ENCODE measurements around the gene PAK5. TPM values are rescaled to one million over a fixed set of nuclear protein-coding genes. Genes with fewer than 3 reads are reported as not detected.

PAK5 gene
- total RNA-seq, 1 experiment from 2014 or later = not detected

GRCh38 chr20:9615118-9615517, 223.8 kb downstream of the PAK5 start:
- H3K36me3 ChIP-seq (ENCODE audit: control insufficient read depth, insufficient read depth, low read length) = no peaks in the 10 kb centered on the region
- DNase-seq (ENCODE audit: low read depth, low spot score) (no peak), ATAC-seq (no peak)
- POLR2A ChIA-PET = no interaction called here
- BruUV-seq (replicated peaks) = no TSS peak
- 0 out of 2 replicates have a peak, but pooled peaks cover 2% of the 10 kb centered on the region for H3K4me1 ChIP-seq (ENCODE audit: control insufficient read depth, insufficient read depth, low read length)
- intact Hi-C loops (cut with micrococcal nuclease; ENCODE audit: unreplicated experiment) = loop anchor here (5.0 to 10.0 kb wide), 2 partner anchors 1660 to 1927 kb away; no protein-coding TSS in a partner anchor
- no peak overlapping the region for H3K4me3 ChIP-seq (ENCODE audit: low read depth in 2 of 2, low read length in 2 of 2)
- in situ Hi-C loops (cut with HindIII; ENCODE audit: low pct_unique_long_range_greater_than_20kb, low sequenced_read_pairs) = no loop called here
- no peak overlapping the region for H3K27ac ChIP-seq (ENCODE audit: low read length)
- no peaks in the 10 kb centered on the region for H3K9me3 ChIP-seq (ENCODE audit: control insufficient read depth, insufficient read depth, low read depth, low read length)
- no peaks in the 10 kb centered on the region for H3K27me3 ChIP-seq (ENCODE audit: control insufficient read depth, insufficient read depth, low read length)
- TF ChIP-seq, protein P1, sequence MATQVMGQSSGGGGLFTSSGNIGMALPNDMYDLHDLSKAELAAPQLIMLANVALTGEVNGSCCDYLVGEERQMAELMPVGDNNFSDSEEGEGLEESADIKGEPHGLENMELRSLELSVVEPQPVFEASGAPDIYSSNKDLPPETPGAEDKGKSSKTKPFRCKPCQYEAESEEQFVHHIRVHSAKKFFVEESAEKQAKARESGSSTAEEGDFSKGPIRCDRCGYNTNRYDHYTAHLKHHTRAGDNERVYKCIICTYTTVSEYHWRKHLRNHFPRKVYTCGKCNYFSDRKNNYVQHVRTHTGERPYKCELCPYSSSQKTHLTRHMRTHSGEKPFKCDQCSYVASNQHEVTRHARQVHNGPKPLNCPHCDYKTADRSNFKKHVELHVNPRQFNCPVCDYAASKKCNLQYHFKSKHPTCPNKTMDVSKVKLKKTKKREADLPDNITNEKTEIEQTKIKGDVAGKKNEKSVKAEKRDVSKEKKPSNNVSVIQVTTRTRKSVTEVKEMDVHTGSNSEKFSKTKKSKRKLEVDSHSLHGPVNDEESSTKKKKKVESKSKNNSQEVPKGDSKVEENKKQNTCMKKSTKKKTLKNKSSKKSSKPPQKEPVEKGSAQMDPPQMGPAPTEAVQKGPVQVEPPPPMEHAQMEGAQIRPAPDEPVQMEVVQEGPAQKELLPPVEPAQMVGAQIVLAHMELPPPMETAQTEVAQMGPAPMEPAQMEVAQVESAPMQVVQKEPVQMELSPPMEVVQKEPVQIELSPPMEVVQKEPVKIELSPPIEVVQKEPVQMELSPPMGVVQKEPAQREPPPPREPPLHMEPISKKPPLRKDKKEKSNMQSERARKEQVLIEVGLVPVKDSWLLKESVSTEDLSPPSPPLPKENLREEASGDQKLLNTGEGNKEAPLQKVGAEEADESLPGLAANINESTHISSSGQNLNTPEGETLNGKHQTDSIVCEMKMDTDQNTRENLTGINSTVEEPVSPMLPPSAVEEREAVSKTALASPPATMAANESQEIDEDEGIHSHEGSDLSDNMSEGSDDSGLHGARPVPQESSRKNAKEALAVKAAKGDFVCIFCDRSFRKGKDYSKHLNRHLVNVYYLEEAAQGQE (IDR thresholded peaks at IDR 0.05; ENCODE audit: insufficient read depth in 1 of 2, low read depth in 2 of 2, low read length in 1 of 2) = no peak
- TF ChIP-seq SIN3A (IDR thresholded peaks at IDR 0.05; ENCODE audit: borderline replicate concordance, insufficient read depth, low read depth, low read length) (no peak), POLR2AphosphoS5 (IDR thresholded peaks at IDR 0.05; ENCODE audit: low read depth, low read length) (no peak), CTCF (IDR thresholded peaks at IDR 0.05) (no peak), TCF7L2 (IDR thresholded peaks at IDR 0.05; ENCODE audit: low read depth, low read length) (no peak)
- CTCF ChIA-PET = no interaction called here

GRCh38 chr20:9613871-9614270, 225.0 kb downstream of the PAK5 start:
- ChIA-PET CTCF (no interaction called here), POLR2A (no interaction called here)
- no peak overlapping the region for H3K27ac ChIP-seq (ENCODE audit: low read length)
- 0 out of 2 replicates have a peak, but pooled peaks cover 2% of the 10 kb centered on the region for H3K4me1 ChIP-seq (ENCODE audit: control insufficient read depth, insufficient read depth, low read length)
- no peaks in the 10 kb centered on the region for H3K27me3 ChIP-seq (ENCODE audit: control insufficient read depth, insufficient read depth, low read length)
- ATAC-seq (no peak), DNase-seq (ENCODE audit: low read depth, low spot score) (no peak)
- TF ChIP-seq POLR2AphosphoS5 (IDR thresholded peaks at IDR 0.05; ENCODE audit: low read depth, low read length) (no peak), CTCF (IDR thresholded peaks at IDR 0.05) (no peak), SIN3A (IDR thresholded peaks at IDR 0.05; ENCODE audit: borderline replicate concordance, insufficient read depth, low read depth, low read length) (no peak), TCF7L2 (IDR thresholded peaks at IDR 0.05; ENCODE audit: low read depth, low read length) (no peak)
- TF ChIP-seq, protein P1 (IDR thresholded peaks at IDR 0.05; ENCODE audit: insufficient read depth in 1 of 2, low read depth in 2 of 2, low read length in 1 of 2) = no peak
- no peaks in the 10 kb centered on the region for H3K9me3 ChIP-seq (ENCODE audit: control insufficient read depth, insufficient read depth, low read depth, low read length)
- intact Hi-C loops (cut with micrococcal nuclease; ENCODE audit: unreplicated experiment) (loop anchor here (10.0 kb wide), 1 partner anchor 1661 kb away; no protein-coding TSS in a partner anchor), in situ Hi-C loops (cut with HindIII; ENCODE audit: low pct_unique_long_range_greater_than_20kb, low sequenced_read_pairs) (no loop called here)
- no TSS peak for BruUV-seq (replicated peaks)
- no peaks in the 10 kb centered on the region for H3K36me3 ChIP-seq (ENCODE audit: control insufficient read depth, insufficient read depth, low read length)
- H3K4me3 ChIP-seq (ENCODE audit: low read depth in 2 of 2, low read length in 2 of 2) = no peak overlapping the region

Data from Panc1 (cell line).